Left lobe of liver (tissue), 2 donors: ENCODE measurements around the gene SFRP2. TPM values are rescaled to one million over a fixed set of nuclear protein-coding genes. Genes with fewer than 3 reads are reported as not detected.
A peak's percentile ranks its signal among the peaks of the same experiment; 100 is the strongest.

Experiments used
- ATAC-seq: fragments of 200-7000 bp; cut with Tn5 transposase; one replicate; pipeline ENCODE4 v1.9.1; 2020; ENCODE audit warnings: mild to moderate bottlenecking, moderate library complexity
- DNase-seq: peaks from one replicate; pipeline ENCODE4 v3.0.0-alpha.2; 2020; ENCODE audit warnings: low spot score
- total RNA-seq: library from RNA; stranded (reverse); gene quantifications from one replicate; pipeline ENCODE4 v1.2.1, GENCODE V29; 2021
- donor health status: DM: no; HTN: no; CAD: no; lungs with moderate emphysema.
- donor health status: DM: no; HTN: yes; CAD: no.

SFRP2 gene
- total RNA-seq, 1 donor from 2014 or later, result 0.55 TPM

DNA sequence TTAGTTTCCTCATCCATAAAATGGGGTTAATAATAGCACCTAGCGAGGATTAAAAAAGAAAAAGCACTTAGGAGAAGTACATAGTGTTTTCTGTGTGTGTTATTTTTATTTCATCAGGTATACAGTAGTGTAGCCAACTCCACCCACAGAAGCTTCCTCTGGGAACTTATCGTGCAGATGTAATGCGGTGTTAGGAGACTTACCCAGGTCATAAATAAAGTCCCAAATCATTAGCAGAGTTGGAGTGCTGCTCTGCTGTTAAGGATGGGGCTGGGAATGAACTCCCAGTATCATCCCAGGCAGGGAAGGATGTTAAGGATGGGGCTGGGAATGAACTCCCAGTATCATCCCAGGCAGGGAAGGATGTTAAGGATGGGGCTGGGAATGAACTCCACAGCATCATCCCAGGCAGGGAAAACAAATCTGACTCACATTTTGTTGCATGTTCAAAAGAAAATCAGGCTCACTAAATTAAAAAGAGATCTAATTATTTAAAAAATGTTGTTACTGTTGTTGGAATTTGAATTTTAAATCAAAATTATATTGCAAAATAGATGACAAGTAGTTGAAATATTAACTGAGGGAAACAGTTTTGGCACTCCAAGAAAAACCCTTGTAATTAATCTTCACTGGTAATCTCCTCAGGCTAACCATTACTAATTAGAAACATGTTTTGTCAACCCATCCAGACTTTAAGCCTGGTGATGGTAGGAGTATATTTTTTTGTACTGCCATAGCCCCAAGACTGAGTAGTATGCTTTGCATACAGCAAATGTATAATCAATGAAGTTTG is 10.2 kb upstream of the SFRP2 start:
- ATAC-seq (no peak), DNase-seq (no peak)

- DNase-seq (no peak), ATAC-seq (no peak)
These were observed 9.5 kb upstream of the SFRP2 start for GRCh38 chr4:153798420-153798819.

DNA sequence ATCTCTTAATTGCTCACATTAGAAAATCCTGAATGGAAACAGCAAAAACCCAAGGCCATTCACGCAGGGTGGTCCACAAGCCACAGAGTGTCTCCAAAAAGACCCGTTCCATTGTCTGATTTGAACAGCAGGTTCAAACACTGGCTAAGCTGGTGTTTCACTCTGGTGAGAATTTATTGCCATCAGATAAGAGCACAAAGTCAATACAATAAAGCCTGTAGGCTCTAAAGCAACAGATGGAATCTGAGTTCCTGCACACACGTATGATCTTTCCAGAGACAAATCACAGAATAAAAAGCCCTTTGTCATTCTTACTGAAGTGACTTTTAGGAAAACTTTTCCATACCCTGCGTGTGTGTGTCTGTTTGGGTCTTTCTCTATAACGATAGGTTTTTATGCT is 5.1 kb upstream of the SFRP2 start:
- DNase-seq (no peak), ATAC-seq (no peak)

GRCh38 chr4:153792618-153793247 is 3.9 kb upstream of the SFRP2 start:
- DNase-seq (no peak), ATAC-seq (no peak)

DNA sequence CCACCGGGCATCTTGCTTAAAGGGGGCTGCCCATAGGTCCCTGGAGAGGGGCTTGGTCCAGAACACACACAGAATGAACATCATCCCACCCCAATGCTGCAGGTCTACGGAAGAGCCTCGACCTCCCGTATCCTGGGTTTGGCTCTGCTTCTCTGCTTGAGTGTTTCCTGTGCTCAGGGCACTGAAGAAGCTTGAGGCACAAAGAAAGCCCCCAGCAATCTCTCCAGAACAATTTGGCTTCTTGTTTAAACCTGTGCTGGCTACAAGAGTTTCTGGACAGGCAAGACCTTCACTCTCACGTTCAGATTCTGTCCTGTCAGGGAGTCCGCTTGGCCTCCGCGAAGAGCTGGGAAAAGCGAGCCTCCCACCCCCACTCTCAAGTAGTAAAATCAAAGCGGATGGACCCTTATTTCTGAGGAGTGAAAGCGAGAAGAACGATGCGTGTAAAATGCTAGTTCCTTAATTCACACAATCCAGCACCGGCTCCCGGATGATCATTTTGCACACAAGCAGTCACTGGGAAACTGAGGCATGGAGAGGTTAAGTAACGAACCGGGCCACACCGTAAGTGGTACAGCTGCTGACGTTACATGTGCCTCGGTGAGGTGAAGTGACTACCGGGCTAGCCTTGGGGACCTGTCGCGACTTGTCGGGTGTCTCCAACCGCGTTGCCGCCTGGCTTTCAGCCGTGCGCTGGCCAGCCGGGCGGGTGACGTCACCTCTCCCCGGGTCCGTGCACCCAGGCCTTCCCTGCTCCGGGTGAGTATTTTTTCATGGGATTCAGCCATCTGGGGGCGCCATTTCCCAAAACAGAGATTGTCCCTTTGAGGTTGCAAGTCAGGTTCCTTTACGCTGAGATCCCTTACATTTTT is 3.1 kb upstream of the SFRP2 start:
- peak; percentile 55 for DNase-seq
- ATAC-seq, result peak; percentile 79

- DNase-seq, result no peak
- ATAC-seq, result peak; percentile 66
These were observed 2.2 kb upstream of the SFRP2 start for GRCh38 chr4:153790962-153791551.

GRCh38 chr4:153790500-153790865 is 1.6 kb upstream of the SFRP2 start:
- DNase-seq (no peak), ATAC-seq (no peak)

GRCh38 chr4:153789741-153790499 is 1.0 kb upstream of the SFRP2 start:
- no peak for ATAC-seq
- DNase-seq, result no peak

DNA sequence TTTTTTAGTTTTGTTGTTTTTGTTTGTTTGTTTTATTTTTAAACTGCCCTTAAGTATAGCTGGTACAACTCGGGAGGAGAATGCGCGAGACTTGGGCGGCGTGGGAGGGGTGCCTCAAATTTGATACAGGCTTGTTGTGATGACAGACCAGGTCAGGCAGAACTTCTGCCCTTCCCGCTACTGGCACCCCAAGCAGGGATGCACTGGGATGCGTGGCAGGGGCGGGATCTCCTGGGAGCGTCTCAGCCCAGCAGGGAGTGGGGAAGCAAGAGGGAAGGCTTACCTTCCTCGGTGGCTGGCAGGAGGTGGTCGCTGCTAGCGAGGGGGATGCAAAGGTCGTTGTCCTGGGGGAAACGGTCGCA is 851 bp downstream of the SFRP2 start:
- no peak for DNase-seq
- no peak for ATAC-seq

DNA sequence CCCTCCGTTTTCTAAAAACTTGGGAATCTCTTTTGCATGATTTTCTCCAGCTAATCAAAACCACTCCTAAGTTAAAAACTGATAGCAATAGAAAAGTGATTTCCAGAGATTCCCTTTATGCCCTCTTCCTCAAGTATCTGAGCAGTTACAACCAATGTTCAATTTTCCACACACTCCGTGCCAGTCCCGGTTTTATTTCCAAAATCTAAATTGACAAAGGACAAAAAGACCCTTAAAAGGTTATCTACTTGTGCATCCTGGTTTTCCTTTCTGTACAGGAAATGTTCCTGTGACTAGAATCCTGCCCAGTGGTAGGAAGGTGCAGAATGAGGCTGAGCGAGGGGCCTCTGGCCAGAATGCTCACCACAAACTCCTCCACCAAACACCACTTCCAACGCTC is 1.3 kb downstream of the SFRP2 start:
- ATAC-seq (no peak), DNase-seq (no peak)

GRCh38 chr4:153787061-153787560 is 1.8 kb downstream of the SFRP2 start:
- DNase-seq, result no peak
- no peak for ATAC-seq

GRCh38 chr4:153785910-153786721 is 2.8 kb downstream of the SFRP2 start:
- ATAC-seq, result peak; percentile 81
- DNase-seq, result no peak

GRCh38 chr4:153784166-153784699 is 4.7 kb downstream of the SFRP2 start:
- no peak for ATAC-seq

DNA sequence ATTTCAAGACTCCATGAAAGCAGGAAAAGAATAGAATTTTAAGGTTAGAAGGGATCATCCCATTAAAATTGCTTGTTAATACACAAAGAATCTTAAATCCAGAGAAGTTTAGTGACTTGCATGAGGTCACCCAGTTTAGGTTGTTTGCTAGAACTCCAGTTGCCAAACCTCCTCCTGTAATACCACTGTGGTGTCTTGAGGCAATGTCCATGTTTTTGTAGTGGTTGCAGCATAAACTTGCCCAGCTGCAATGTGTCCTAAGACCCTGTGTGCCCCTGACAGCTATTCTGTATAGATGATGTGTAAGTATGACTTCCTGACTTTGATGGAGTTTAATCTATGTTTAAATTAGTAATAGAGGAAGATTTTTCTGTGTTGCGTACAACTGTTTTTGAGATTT is 6.3 kb downstream of the SFRP2 start:
- ATAC-seq (no peak), DNase-seq (no peak)

More at GRCh38 chr4:153784166-153784699, 4.7 kb downstream of the SFRP2 start:
- DNase-seq, result no peak

DNA sequence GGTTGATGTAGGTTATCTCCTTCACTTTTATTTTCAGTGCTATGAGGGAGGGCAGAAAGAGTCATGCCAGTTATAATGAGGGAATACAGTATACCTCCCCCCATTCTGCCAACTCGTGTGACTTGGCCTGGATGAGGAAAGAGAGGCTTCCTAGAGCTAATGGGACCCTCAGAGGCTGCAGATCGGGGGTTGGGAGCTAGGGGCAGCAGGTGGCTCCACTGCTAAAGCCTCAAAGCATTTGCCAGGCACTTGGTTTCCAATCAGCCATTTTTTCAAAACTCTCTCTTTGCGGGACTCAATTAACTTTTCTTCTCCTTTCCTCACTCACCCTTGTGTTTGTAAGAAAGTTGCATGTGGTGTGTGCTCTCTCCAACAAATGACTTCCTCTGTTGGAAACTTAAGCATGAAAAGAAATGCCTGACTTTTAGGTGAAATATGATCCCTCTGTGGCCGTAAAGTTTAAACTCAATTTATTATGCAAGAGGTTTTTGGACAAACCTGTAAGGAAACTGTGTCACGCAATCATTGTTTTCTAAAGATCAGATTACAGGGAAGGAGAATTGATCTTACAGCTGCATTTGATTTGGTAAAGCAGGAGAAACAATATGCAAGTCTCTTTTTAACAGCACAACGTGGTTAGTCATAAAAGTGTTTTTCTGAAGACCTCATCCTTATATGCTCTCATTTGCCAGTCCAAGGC is 7.0 kb downstream of the SFRP2 start:
- ATAC-seq (no peak), DNase-seq (no peak)

GRCh38 chr4:153781280-153781679 is 7.6 kb downstream of the SFRP2 start:
- no peak for DNase-seq

DNA sequence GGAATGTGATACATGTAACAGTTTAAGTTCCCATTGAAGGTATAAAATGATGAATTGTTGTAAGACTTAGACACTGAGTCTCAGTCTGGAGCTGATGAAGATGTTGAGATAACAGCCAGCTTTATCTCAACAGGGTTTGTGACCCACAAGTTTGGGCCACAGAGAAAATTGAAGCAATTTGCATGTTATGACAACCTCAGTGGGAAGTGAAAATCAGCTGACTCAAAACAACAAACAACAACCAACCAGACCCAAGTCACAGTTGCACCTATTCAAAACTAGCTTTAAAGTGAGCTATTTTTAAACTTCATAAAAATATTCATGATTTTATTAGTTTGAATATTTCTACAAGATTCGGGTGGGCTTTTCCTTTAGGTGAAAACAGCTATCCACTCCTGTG is 8.0 kb downstream of the SFRP2 start:
- ATAC-seq, result no peak
- no peak for DNase-seq

More at GRCh38 chr4:153781280-153781679, 7.6 kb downstream of the SFRP2 start:
- no peak for ATAC-seq

DNA sequence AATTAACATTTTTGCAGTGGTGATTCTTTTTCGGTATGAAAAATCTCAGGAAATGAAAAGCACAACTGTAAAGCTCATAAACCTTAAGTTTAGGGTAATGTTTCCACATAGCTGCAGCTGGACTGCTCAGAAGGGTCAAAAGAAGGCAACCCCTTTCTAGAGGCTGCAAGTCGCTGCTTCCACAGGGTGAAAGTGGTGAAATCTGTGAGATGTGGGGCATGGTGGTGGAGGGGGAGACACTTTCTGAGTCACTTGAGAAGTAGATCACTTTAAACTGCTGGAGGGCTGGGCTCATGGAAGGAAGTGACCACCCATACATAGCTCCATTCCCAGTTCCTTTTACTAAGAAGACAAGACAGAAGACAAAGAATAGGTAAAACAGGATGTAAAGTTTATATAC is 8.7 kb downstream of the SFRP2 start:
- DNase-seq (no peak), ATAC-seq (no peak)

GRCh38 chr4:153778383-153778782 is 10.5 kb downstream of the SFRP2 start:
- ATAC-seq (no peak), DNase-seq (no peak)
